Smooth muscle cell (in vitro differentiated cells): ENCODE measurements around the gene MATR3. TPM values are rescaled to one million over a fixed set of nuclear protein-coding genes. Genes with fewer than 3 reads are reported as not detected.

Experiments
- DNase-seq: peaks from one replicate; lab custom pipeline; 2025; ENCODE audit not compliant: unreplicated experiment; lab: John Stamatoyannopoulos, UW
- H2AFZ ChIP-seq: fragments of 200-600 bp; sonication (generic); 2 replicates; pipeline ENCODE4 v1.6.0; 2016; ENCODE audit warnings: antibody characterized with exemption, low read depth, mild to moderate bottlenecking
- H3F3A ChIP-seq: fragments of 200-600 bp; sonication (generic); 2 replicates; pipeline ENCODE4 v1.6.0; 2017; ENCODE audit warnings: antibody characterized with exemption, low read depth
- H3K27ac ChIP-seq: fragments of 200-600 bp; sonication (generic); 2 replicates; pipeline ENCODE4 v1.5.1; 2016; ENCODE audit warnings: low read depth, mild to moderate bottlenecking
- H3K27me3 ChIP-seq: fragments of 200-600 bp; sonication (generic); 2 replicates; pipeline ENCODE4 v1.6.1; 2016; ENCODE audit warnings: low read depth, mild to moderate bottlenecking
- H3K36me3 ChIP-seq: fragments of 200-600 bp; sonication (generic); 2 replicates; pipeline ENCODE4 v1.5.1; 2016; ENCODE audit warnings: low read depth
- H3K4me1 ChIP-seq: fragments of 200-600 bp; sonication (generic); 2 replicates; pipeline ENCODE4 v1.5.1; 2016; ENCODE audit warnings: low read depth
- H3K4me2 ChIP-seq: fragments of 200-600 bp; sonication (generic); 2 replicates; pipeline ENCODE4 v1.6.0; 2016; ENCODE audit warnings: mild to moderate bottlenecking
- H3K4me3 ChIP-seq: fragments of 200-600 bp; sonication (generic); 2 replicates; pipeline ENCODE4 v1.5.1; 2016; ENCODE audit warnings: mild to moderate bottlenecking
- H3K79me2 ChIP-seq: fragments of 200-600 bp; sonication (generic); 2 replicates; pipeline ENCODE4 v1.6.0; 2016; ENCODE audit warnings: low read depth, mild to moderate bottlenecking
- H3K9ac ChIP-seq: fragments of 200-600 bp; sonication (generic); 2 replicates; pipeline ENCODE4 v1.6.0; 2016; ENCODE audit warnings: low read depth
- H3K9me3 ChIP-seq: fragments of 200-600 bp; sonication (generic); replicated peaks from 2 replicates; pipeline ENCODE4 v1.5.1; 2016; ENCODE audit warnings: low read depth
- H4K20me1 ChIP-seq: fragments of 200-600 bp; sonication (generic); 2 replicates; pipeline ENCODE4 v1.6.0; 2016; ENCODE audit warnings: low read depth
- WGBS: methylation state at CpG from one replicate; pipeline ENCODE4 v1.1.7; 2016; ENCODE audit warnings: low lambda C conversion rate; 5-methylcytosine and 5-hydroxymethylcytosine counted together
- polyA plus RNA-seq: library from polyadenylated mRNA; unstranded; fragments of >200 nt; fragmentation: Nextera tagmentation; extraction: Ambion mirVana; gene quantifications from 2 replicates; pipeline ENCODE4 v1.2.1, GENCODE V29; 2016
- total RNA-seq: library from RNA; depleted of rRNA; stranded (reverse); fragments of >200 nt; gene quantifications from 2 replicates; pipeline ENCODE4 v1.2.3, GENCODE V29; 2014
- TF ChIP-seq, protein P1 (sequence below): fragments of 200-600 bp; sonication (generic); IDR thresholded peaks from 2 replicates; pipeline ENCODE4 v1.5.1; 2017; ENCODE audit warnings: borderline replicate concordance, mild to moderate bottlenecking, antibody characterized with exemption; ENCODE audit not compliant: insufficient read depth, poor library complexity, severe bottlenecking

Gene MATR3, protein sequence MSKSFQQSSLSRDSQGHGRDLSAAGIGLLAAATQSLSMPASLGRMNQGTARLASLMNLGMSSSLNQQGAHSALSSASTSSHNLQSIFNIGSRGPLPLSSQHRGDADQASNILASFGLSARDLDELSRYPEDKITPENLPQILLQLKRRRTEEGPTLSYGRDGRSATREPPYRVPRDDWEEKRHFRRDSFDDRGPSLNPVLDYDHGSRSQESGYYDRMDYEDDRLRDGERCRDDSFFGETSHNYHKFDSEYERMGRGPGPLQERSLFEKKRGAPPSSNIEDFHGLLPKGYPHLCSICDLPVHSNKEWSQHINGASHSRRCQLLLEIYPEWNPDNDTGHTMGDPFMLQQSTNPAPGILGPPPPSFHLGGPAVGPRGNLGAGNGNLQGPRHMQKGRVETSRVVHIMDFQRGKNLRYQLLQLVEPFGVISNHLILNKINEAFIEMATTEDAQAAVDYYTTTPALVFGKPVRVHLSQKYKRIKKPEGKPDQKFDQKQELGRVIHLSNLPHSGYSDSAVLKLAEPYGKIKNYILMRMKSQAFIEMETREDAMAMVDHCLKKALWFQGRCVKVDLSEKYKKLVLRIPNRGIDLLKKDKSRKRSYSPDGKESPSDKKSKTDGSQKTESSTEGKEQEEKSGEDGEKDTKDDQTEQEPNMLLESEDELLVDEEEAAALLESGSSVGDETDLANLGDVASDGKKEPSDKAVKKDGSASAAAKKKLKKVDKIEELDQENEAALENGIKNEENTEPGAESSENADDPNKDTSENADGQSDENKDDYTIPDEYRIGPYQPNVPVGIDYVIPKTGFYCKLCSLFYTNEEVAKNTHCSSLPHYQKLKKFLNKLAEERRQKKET
- total RNA-seq, result 267 and 353 TPM in 2 replicates
- polyA plus RNA-seq, result 151 and 169 TPM in 2 replicates

DNA sequence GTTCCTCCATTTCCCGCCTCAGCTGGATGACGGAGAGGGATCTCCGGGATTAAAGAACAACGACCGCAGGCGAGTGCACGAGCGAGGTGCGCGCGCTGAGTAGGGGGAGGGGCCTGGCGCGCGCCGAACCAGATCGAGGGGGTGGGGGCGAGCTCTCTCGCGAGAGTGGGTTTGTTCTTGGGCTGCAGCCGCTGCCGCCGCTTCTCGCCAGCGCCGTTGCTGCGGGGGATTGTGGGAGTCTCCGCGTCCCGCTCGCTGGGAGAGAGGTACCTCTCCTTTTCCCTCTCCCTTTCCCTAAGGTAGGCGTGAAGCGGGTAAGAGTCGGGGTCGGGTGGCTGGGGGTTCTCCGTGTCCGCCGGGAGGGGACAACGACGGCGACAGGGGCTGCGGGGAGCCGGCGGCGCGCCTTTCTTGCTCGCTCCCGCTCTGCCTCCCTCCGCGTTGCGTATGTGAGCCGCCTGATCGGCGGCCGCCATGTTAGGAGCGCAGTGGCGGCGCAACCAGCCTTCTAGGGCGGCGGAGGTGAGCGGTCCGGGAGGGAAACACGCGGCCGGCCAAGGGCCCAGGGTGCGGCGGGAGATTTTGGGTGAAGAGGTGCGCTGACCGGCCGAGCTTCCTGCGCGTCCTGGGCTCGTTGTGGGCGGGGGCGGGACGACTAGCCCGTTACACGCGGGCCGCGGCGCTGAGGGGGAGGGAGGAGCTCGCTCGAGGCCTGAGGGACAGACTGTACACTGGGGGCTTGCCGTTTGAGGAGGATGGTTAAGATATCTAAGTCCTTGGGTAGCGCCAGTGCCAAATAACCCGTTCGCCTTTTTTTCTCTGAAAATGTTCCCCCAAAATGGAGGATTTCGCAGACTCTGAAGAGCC lies at the start of gene MATR3:
MATR3 (plus strand) TSS at position 234 of the 867 bp plus-strand sequence. CDS start 13,676 bp downstream, outside the sequence.
- Histone ChIP-seq H3K4me3 (peak within 1 kb of the TSS; percentile 86), H3K36me3 (no peaks in the 10 kb centered on the region), H3K4me1 (peaks cover 25% of the 10 kb centered on the region), H3K79me2 (peaks cover 48% of the 10 kb centered on the region), H3K4me2 (peak within 1 kb of the TSS; percentile 96), H3K9ac (peak within 1 kb of the TSS; percentile 98), H3K27ac (peak within 1 kb of the TSS; percentile 99), H2AFZ (peak within 1 kb of the TSS; percentile 85), H3K9me3 (no peaks in the 10 kb centered on the region), H3K27me3 (no peaks in the 10 kb centered on the region), H3F3A (peaks cover 13% of the 10 kb centered on the region), H4K20me1 (peaks cover 44% of the 10 kb centered on the region)
- WGBS, result under 1% methylated on average over 60 of the region's 88 CpGs
- TF ChIP-seq, protein P1, sequence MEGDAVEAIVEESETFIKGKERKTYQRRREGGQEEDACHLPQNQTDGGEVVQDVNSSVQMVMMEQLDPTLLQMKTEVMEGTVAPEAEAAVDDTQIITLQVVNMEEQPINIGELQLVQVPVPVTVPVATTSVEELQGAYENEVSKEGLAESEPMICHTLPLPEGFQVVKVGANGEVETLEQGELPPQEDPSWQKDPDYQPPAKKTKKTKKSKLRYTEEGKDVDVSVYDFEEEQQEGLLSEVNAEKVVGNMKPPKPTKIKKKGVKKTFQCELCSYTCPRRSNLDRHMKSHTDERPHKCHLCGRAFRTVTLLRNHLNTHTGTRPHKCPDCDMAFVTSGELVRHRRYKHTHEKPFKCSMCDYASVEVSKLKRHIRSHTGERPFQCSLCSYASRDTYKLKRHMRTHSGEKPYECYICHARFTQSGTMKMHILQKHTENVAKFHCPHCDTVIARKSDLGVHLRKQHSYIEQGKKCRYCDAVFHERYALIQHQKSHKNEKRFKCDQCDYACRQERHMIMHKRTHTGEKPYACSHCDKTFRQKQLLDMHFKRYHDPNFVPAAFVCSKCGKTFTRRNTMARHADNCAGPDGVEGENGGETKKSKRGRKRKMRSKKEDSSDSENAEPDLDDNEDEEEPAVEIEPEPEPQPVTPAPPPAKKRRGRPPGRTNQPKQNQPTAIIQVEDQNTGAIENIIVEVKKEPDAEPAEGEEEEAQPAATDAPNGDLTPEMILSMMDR, result no peak
- DNase-seq, result peak; percentile 89

DNA sequence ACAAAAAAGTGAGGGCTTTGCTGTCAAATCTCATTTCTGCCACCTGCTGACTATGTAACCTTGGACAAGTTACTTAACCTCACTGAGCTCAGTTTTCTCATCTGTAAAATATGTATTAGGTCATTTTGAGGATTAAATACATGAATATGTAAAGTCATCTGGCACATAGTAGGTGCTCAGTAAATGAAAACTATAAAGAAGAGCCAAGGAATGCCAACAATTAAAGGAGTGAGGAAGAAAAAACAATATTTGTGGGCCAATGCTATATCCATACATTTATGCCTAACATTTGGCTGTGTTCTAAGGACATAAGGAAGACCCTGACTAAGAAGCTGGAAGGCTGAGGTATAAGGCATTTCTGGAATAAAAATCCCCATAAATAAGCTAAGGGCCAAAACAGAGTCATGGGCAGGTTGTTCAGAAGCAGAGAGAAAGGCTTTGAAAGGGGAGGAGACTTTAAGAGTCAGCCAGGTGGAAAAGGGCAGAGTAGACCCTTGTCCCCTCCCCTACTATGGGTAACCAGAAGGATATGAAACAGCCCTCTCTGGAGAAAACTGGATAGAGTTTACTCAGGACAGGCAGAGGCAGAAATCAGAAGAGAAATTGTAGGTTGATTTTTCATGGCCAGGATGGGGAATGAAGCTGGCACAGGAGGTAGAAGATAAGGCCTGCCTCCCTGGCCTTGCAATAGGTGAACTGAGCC lies 47.8 kb upstream of the MATR3 start:
- H3K4me2 ChIP-seq, result peak overlapping the region; percentile 23
- TF ChIP-seq, protein P1, result no peak
- peak overlapping the region; percentile 83 for H2AFZ ChIP-seq
- no peak overlapping the region for H3K4me3 ChIP-seq
- H3F3A ChIP-seq, result no peaks in the 10 kb centered on the region
- H3K36me3 ChIP-seq, result no peaks in the 10 kb centered on the region
- H3K9me3 ChIP-seq, result no peaks in the 10 kb centered on the region
- H3K27me3 ChIP-seq, result no peaks in the 10 kb centered on the region
- no peak for DNase-seq
- H3K9ac ChIP-seq, result no peak overlapping the region
- H3K27ac ChIP-seq, result peak overlapping the region; percentile 58
- H3K79me2 ChIP-seq, result no peaks in the 10 kb centered on the region
- no peaks in the 10 kb centered on the region for H4K20me1 ChIP-seq
- no peaks in the 10 kb centered on the region for H3K4me1 ChIP-seq

DNA sequence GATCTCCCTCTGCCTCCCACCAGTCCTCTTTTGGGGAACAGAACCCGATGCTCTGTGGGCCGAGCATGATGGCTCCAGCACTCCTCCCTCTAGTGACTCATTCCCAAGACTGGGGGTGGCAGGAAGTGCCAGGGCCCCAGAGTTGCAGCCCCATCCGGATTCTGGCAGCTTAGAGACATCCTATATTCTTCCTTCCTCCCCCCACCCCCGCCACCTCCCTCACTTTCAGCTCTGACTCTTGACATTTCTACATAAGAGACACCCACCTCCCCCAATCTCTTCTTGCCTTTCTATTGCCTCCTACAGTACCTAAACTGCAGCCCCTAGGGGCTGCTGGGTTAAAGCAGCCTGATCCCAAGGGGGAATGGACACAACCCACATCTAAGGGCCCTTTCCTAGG lies 47.1 kb upstream of the MATR3 start:
- peak overlapping the region; percentile 23 for H3K4me2 ChIP-seq
- H3F3A ChIP-seq, result no peaks in the 10 kb centered on the region
- TF ChIP-seq, protein P1, result no peak
- H3K4me3 ChIP-seq, result no peak overlapping the region
- H3K9ac ChIP-seq, result no peak overlapping the region
- H3K9me3 ChIP-seq, result no peaks in the 10 kb centered on the region
- H3K27ac ChIP-seq, result peak overlapping the region; percentile 58
- WGBS, result 13% methylated on average over 3 of the region's 4 CpGs
- H4K20me1 ChIP-seq, result no peaks in the 10 kb centered on the region
- H3K4me1 ChIP-seq, result no peaks in the 10 kb centered on the region
- no peaks in the 10 kb centered on the region for H3K27me3 ChIP-seq
- H2AFZ ChIP-seq, result peak overlapping the region; percentile 83
- no peak for DNase-seq
- H3K36me3 ChIP-seq, result no peaks in the 10 kb centered on the region
- no peaks in the 10 kb centered on the region for H3K79me2 ChIP-seq
